HG02642 (cell line): Measurements from ENCODE around the gene ADGRL1.
"Not testable (repeated sequence)": the region's sequence is repeated elsewhere in the genome, so short reads cannot be mapped to it uniquely, and the experiment has no call there.

ENCODE experiments used
- ATAC-seq: cut with Tn5 transposase; IDR thresholded peaks from one replicate; pipeline ENCODE4 v1.9.1; 2021; ENCODE audit warnings: mild to moderate bottlenecking; ENCODE audit not compliant: unreplicated experiment, poor library complexity

The ADGRL1 gene

GRCh38 chr19:14221345-14221744, 15.4 kb upstream of the ADGRL1 start:
- ATAC-seq = not testable (repeated sequence)

GRCh38 chr19:14218620-14219330, 12.8 kb upstream of the ADGRL1 start:
- no peak for ATAC-seq

GRCh38 chr19:14217886-14218285, 11.9 kb upstream of the ADGRL1 start:
- not testable (repeated sequence) for ATAC-seq

- no peak for ATAC-seq
Observed at GRCh38 chr19:14214580-14214979, 8.6 kb upstream of the ADGRL1 start.

GRCh38 chr19:14210182-14210581, 4.2 kb upstream of the ADGRL1 start:
- not testable (repeated sequence) for ATAC-seq

GRCh38 chr19:14209401-14209800, 3.4 kb upstream of the ADGRL1 start:
- ATAC-seq = not testable (repeated sequence)

DNA sequence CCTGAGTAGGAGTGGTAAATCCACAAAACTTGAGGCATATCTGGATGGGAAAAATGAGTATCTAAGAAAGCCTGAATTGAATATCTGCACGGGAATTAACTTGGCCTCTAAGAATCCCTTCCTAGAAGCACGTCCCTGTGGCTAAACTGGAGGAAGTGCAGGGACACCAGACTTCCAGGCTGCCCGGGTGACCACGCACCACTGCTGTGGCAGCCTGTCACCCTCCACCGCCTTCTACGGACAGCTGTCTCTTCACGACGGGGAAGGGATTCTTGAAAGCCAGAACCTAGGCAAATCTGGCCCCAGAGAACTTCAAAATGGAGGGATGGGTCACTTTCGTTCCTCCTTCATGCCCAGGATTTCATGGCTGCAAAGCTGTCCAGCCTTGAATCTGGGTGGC, 2.5 kb upstream of the ADGRL1 start:
- ATAC-seq = not testable (repeated sequence)

GRCh38 chr19:14207796-14208195, 1.8 kb upstream of the ADGRL1 start:
- not testable (repeated sequence) for ATAC-seq

DNA sequence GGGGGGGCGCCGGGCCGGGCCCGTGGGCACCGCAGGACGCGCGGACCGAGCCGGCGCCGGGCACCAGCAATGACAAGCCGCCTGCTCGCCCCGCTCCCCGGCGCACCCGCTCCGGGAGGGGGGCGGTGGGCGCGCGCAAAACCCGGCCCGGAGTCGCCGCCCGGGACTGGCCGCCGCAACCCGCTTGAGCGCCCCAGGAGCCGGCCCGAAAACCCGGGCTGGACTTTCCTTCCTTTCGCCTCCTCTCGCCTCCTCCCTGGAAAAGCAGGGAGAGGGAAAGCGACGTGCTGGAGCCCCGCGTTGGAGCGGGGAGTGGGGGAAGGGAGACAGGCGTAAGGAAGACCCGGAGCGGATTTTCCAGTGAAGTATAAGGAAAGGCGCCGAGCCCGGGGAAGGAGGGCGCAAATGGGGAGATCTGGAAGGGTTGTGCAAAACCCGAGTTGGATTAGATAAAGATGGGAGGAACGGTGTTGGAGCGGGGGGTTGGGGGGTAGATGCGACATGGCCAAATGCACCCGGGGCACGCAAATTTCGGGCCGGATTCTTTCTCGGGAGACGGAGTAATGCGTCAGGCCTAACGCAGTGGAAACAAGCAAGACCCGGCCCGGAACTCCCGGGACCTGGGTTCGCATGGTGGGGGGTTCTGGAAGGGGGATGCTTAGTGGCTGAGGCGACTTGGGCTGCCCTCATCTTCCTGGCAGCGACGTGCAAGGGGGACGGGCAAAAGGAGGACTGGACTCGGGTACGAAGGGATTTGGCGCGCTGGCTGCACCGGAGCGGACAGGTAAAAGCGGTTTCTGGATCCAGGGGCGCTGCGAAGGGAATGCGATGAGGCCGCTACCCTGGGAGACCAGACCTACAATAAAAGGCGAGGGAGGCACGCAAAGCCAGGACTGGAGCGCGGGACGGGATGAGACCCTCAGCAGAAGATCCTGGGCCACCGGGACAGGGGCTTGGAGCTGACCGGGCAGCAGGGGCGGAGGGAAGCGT, 1.1 kb upstream of the ADGRL1 start:
- peak; percentile 42 for ATAC-seq

GRCh38 chr19:14206308-14206707, 339 bp upstream of the ADGRL1 start:
- ATAC-seq = not testable (repeated sequence)

- not testable (repeated sequence) for ATAC-seq
Observed at GRCh38 chr19:14204676-14205451, 1.1 kb downstream of the ADGRL1 start.

DNA sequence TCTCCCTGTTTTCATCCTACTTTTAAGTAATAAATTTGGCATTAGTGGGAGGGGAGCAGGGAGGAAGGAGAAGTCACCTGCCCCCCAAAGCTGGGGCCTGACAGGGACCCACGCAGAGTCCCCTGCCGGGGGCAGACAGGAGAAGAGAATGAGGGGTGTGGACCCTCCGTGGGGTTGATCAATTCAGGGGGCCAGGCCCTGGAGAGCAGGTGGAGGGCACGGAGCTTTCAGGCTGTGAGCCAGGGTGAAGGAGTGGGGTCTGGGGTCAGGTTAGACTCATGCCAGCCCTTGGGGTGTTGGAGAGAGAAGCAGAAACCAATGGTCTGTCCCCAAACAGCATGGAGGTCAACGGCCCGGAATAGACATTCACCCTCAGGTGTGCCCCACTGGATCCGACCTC, 1.8 kb downstream of the ADGRL1 start:
- ATAC-seq = not testable (repeated sequence)

DNA sequence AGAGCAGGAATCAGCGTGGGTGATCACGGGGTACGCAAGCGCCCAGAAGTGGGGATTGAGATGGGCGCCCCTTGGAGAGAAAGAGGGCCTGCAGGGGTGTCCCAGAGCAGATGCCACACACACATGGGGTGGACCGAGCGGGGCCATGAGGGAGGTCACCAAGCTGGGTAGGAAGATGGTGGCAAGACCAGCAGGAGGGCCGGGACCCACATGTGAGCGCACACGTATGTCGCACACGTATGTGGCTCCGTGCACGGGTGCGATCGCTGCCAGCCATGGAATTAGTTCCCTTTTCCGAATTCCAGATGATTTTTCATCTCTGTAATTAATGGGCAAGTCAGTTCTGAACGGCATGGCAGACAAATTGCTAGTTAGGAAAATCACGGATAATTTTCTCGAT, 2.2 kb downstream of the ADGRL1 start:
- not testable (repeated sequence) for ATAC-seq

- ATAC-seq = no peak
Observed at GRCh38 chr19:14203177-14203576, 2.8 kb downstream of the ADGRL1 start.

DNA sequence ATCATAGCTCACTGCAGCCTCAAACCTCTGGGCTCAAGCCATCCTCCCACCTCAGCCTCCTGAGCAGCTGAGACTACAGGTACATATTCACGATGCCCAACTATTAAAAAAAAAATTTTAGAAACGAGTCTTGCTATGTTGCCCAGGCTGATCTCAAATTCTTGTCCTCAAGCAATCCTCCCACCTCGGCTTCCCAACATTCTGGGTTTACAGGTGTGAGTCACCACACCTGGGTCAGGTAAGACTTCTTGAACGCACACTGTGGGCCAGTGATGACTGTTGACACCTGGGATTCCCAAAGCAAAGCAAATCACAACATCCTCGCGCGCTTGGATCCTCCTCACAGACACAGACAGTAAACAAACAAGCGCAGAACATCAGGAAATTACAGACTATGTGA, 4.5 kb downstream of the ADGRL1 start:
- ATAC-seq = not testable (repeated sequence)

DNA sequence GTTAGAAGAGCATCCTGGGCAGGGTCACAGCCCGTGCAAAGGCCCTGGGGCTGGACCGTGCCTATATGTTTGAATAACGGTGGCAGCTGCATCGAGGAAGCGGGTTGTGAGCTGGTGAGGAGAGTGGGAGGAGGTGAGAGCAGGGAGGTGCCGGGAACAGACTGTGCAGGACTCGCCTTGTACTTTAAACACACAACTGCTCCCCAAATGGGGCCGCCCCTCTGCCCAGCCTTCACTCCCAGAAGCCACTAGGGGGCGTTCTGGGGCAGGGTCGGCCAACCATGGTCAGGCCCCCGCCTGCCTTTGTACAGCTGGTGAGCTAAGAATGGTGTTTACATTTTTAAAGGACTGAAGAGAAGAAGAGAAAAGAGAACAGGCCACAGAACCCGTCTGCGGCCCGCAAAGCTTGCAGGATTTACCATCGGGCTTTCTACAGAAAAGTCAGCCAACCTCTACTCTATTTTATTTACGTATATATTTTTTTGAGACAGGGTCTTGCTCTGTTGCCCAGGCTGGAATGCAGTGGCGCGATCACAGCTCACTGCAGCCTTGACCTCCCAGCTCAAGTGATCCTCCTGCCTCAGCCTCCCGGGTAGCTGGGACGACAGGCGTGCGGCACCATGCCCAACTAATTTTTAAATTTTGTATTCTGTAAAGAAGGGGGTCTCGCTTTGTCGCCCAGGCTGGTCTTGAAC, 5.7 kb downstream of the ADGRL1 start:
- ATAC-seq = peak; percentile 45

- no peak for ATAC-seq
Observed at GRCh38 chr19:14198384-14199376, 7.3 kb downstream of the ADGRL1 start.

GRCh38 chr19:14197882-14198281, 8.1 kb downstream of the ADGRL1 start:
- ATAC-seq = no peak

GRCh38 chr19:14197288-14197687, 8.7 kb downstream of the ADGRL1 start:
- ATAC-seq = not testable (repeated sequence)
